OCI-LY1 (cell line): ENCODE data around the gene DKK3.

Experiments
- H2AFZ ChIP-seq: fragments of 200-600 bp; sonication (generic), shearing (Covaris generic); 2 replicates; pipeline ENCODE4 v1.6.0; 2014; ENCODE audit warnings: antibody characterized with exemption, mild to moderate bottlenecking, low read length
- H3F3A ChIP-seq: fragments of 200-600 bp; sonication (generic), shearing (Covaris generic); 2 replicates; pipeline ENCODE4 v1.6.0; 2014; ENCODE audit warnings: mild to moderate bottlenecking, antibody characterized with exemption, low read length, moderate library complexity; ENCODE audit not compliant: insufficient read depth
- H3K27ac ChIP-seq: fragments of 200-600 bp; sonication (generic); 2 replicates; pipeline ENCODE4 v1.5.1; 2014; ENCODE audit warnings: low read length, mixed run types, mild to moderate bottlenecking, low read depth; ENCODE audit not compliant: poor library complexity, severe bottlenecking
- H3K27me3 ChIP-seq: fragments of 200-600 bp; sonication (generic); 2 replicates; pipeline ENCODE4 v1.6.0; 2014; ENCODE audit warnings: antibody characterized with exemption, mild to moderate bottlenecking, low read length, moderate library complexity; ENCODE audit not compliant: insufficient read depth
- H3K36me3 ChIP-seq: fragments of 200-600 bp; sonication (generic); 2 replicates; pipeline ENCODE4 v1.6.1; 2014; ENCODE audit warnings: mild to moderate bottlenecking, antibody characterized with exemption, low read length, moderate library complexity, mixed read lengths; ENCODE audit not compliant: insufficient read depth
- H3K4me1 ChIP-seq: fragments of 200-600 bp; sonication (generic); 2 replicates; pipeline ENCODE4 v1.5.1; 2014; ENCODE audit warnings: mild to moderate bottlenecking, low read length, moderate library complexity; ENCODE audit not compliant: insufficient read depth, severe bottlenecking
- H3K4me2 ChIP-seq: fragments of 200-600 bp; sonication (generic), shearing (Covaris generic); 2 replicates; pipeline ENCODE4 v1.6.1; 2014; ENCODE audit warnings: low read length
- H3K4me3 ChIP-seq: fragments of 200-600 bp; sonication (generic); 2 replicates; pipeline ENCODE4 v1.5.1; 2014; ENCODE audit warnings: low read length, low read depth, mild to moderate bottlenecking, mixed read lengths; ENCODE audit not compliant: poor library complexity, severe bottlenecking
- H3K79me2 ChIP-seq: fragments of 200-600 bp; shearing (Covaris generic); 2 replicates; pipeline ENCODE4 v1.6.1; 2016; ENCODE audit warnings: mixed run types, low read length, mixed read lengths; ENCODE audit not compliant: insufficient read depth
- H3K9ac ChIP-seq: fragments of 200-600 bp; sonication (generic), shearing (Covaris generic); 2 replicates; pipeline ENCODE4 v1.6.1; 2014; ENCODE audit warnings: mild to moderate bottlenecking, low read length, mixed read lengths
- H3K9me2 ChIP-seq: fragments of 200-600 bp; sonication (generic), shearing (Covaris generic); 2 replicates; pipeline ENCODE4 v1.6.1; 2014; ENCODE audit warnings: low read depth, mild to moderate bottlenecking, low read length, mixed read lengths
- H3K9me3 ChIP-seq: fragments of 200-600 bp; shearing (Covaris generic); 2 replicates; pipeline ENCODE4 v1.6.1; 2014; ENCODE audit warnings: low read length, mixed read lengths
- H4K20me1 ChIP-seq: fragments of 200-600 bp; sonication (generic), shearing (Covaris generic); 2 replicates; pipeline ENCODE4 v1.6.0; 2016; ENCODE audit warnings: mild to moderate bottlenecking, low read length; ENCODE audit not compliant: insufficient read depth
- EZH2 ChIP-seq: fragments of 200-600 bp; sonication (generic), shearing (Covaris generic); IDR thresholded peaks from 2 replicates; pipeline ENCODE4 v1.8.0; 2017; ENCODE audit warnings: borderline replicate concordance, mixed run types, mild to moderate bottlenecking, antibody characterized with exemption, low read length, moderate library complexity, mixed read lengths
- TF ChIP-seq, protein P1 (sequence below): fragments of 200-600 bp; sonication (generic), shearing (Covaris generic); IDR thresholded peaks from 2 replicates; pipeline ENCODE4 v1.5.1; 2017; ENCODE audit warnings: mild to moderate bottlenecking, antibody characterized with exemption, low read length, moderate library complexity, mixed read lengths

Gene DKK3

DNA sequence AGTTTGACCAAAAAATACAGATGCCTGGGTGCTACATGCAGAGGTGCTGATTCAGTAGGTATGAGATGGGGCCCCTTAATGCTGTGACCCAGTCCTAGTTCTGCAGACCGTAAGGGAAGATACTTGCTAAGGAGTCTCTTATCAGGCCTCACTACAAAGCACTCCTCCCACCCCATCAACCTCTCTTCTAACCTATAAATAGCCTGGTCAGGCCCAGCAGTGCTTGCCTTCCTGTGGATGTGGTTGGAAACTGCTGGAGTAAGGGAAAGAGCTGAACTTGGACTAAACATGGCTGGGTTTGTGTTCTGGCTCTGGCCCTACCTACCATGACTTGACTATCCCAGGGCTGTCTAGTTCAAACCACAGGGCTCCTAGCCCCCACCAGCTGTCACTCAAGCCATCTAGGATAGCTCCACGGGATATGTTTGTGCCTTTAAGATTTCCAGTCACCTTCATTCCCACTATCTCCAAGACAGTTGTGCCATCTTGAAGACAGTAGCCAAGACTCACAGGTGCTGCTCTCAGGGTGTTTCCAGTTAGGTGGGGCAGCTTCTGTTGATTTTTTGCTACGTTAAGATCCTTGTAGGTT lies 9.5 kb upstream of the DKK3 start:
- H3F3A ChIP-seq = no peaks in the 10 kb centered on the region
- TF ChIP-seq, protein P1, sequence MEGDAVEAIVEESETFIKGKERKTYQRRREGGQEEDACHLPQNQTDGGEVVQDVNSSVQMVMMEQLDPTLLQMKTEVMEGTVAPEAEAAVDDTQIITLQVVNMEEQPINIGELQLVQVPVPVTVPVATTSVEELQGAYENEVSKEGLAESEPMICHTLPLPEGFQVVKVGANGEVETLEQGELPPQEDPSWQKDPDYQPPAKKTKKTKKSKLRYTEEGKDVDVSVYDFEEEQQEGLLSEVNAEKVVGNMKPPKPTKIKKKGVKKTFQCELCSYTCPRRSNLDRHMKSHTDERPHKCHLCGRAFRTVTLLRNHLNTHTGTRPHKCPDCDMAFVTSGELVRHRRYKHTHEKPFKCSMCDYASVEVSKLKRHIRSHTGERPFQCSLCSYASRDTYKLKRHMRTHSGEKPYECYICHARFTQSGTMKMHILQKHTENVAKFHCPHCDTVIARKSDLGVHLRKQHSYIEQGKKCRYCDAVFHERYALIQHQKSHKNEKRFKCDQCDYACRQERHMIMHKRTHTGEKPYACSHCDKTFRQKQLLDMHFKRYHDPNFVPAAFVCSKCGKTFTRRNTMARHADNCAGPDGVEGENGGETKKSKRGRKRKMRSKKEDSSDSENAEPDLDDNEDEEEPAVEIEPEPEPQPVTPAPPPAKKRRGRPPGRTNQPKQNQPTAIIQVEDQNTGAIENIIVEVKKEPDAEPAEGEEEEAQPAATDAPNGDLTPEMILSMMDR = no peak
- TF ChIP-seq EZH2 = no peak
- no peaks in the 10 kb centered on the region for H3K9me3 ChIP-seq
- no peaks in the 10 kb centered on the region for H3K9me2 ChIP-seq
- no peak overlapping the region for H3K27ac ChIP-seq
- H4K20me1 ChIP-seq = no peaks in the 10 kb centered on the region
- no peak overlapping the region for H3K9ac ChIP-seq
- no peak overlapping the region for H3K4me3 ChIP-seq
- H2AFZ ChIP-seq = no peak overlapping the region
- H3K4me2 ChIP-seq = no peak overlapping the region
- H3K4me1 ChIP-seq = no peaks in the 10 kb centered on the region
- H3K79me2 ChIP-seq = no peaks in the 10 kb centered on the region
- H3K36me3 ChIP-seq = no peaks in the 10 kb centered on the region
- no peaks in the 10 kb centered on the region for H3K27me3 ChIP-seq

DNA sequence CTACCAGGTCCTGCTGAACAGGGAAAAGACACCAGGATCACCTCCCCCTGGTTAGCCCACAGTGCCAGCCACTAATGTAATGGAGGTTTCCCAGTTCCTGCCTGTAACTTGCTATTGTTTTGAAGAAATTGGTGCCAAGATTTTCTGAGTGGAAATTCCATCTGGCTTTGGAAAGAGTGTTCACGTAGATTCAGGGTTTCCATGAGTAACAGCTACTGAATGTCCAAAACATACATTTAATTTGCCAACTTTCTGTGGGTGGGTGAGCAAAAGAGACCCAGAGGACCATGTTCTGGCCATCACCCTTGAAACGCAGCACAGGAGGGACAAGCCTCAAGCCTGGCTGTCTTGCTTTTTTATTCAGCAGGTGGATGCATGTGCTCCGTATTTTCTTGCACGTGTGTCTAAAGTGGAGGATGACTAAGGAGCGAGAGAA lies 8.8 kb upstream of the DKK3 start:
- Histone ChIP-seq H3K4me3 (no peak overlapping the region), H3K4me2 (no peak overlapping the region), H3K9ac (no peak overlapping the region), H4K20me1 (no peaks in the 10 kb centered on the region), H2AFZ (no peak overlapping the region), H3K79me2 (no peaks in the 10 kb centered on the region), H3K36me3 (no peaks in the 10 kb centered on the region), H3K27ac (no peak overlapping the region), H3K4me1 (no peaks in the 10 kb centered on the region), H3F3A (no peaks in the 10 kb centered on the region), H3K9me2 (no peaks in the 10 kb centered on the region), H3K9me3 (no peaks in the 10 kb centered on the region), H3K27me3 (no peaks in the 10 kb centered on the region)
- TF ChIP-seq, protein P1 = no peak
- no peak for TF ChIP-seq EZH2

DNA sequence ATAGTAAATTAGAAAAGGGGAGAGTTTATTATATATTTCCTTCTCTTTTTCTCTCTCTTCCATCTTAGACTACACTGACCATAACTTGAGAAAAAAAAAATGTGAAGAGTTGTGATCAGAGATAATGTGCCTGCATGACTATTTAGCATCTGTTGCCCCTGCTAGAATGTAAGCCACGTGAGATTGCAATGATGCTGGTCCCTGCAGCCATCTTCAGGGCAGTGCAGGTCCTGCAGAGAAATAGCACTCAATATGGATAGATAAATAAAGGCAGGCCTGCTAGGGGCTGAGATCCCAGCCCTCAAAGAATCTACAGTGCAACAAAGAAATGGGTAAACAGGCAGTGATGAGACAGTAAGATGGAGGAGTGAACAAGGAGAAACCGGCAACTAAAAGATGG lies 7.8 kb upstream of the DKK3 start:
- no peaks in the 10 kb centered on the region for H3K9me3 ChIP-seq
- no peaks in the 10 kb centered on the region for H3K27me3 ChIP-seq
- H3F3A ChIP-seq = no peaks in the 10 kb centered on the region
- H4K20me1 ChIP-seq = no peaks in the 10 kb centered on the region
- H3K36me3 ChIP-seq = no peaks in the 10 kb centered on the region
- no peak overlapping the region for H3K4me3 ChIP-seq
- no peak overlapping the region for H3K9ac ChIP-seq
- H3K4me1 ChIP-seq = no peaks in the 10 kb centered on the region
- H2AFZ ChIP-seq = no peak overlapping the region
- H3K27ac ChIP-seq = no peak overlapping the region
- H3K9me2 ChIP-seq = no peaks in the 10 kb centered on the region
- TF ChIP-seq EZH2 = no peak
- TF ChIP-seq, protein P1 = no peak
- H3K79me2 ChIP-seq = no peaks in the 10 kb centered on the region
- no peak overlapping the region for H3K4me2 ChIP-seq
